B cell (primary cell): ENCODE results near the gene FRMD6. TPM values are rescaled to one million over a fixed set of nuclear protein-coding genes. Genes with fewer than 3 reads are reported as not detected.

Source experiments
- ATAC-seq: fragments of 200-7000 bp; cut with Tn5 transposase; one replicate; pipeline ENCODE4 v1.10.0; 2021; ENCODE audit warnings: low read depth, mild to moderate bottlenecking, moderate number of reproducible peaks, moderate library complexity
- CTCF ChIA-PET: fragments of 350-600 bp; sonication (Branson Sonifier 250); formaldehyde crosslinking; loops from one replicate; lab custom pipeline; 2021; ENCODE audit warnings: antibody characterized with exemption, inconsistent platforms; lab: Charles Lee
- POLR2A ChIA-PET: fragments of 350-600 bp; sonication (Branson Sonifier 250); formaldehyde crosslinking; loops from one replicate; lab custom pipeline; 2021; ENCODE audit warnings: antibody characterized with exemption; lab: Charles Lee
- DNase-seq: peaks from one replicate; pipeline ENCODE4 v3.0.0; 2013
- H2AFZ ChIP-seq: 2 replicates; pipeline ENCODE4 v1.6.1; 2012; ENCODE audit warnings: mild to moderate bottlenecking, low read depth, low read length; ENCODE audit not compliant: insufficient read depth, poor library complexity, severe bottlenecking
- H3K27ac ChIP-seq, 2 donors: 1 replicate in 1 of 2; 2 replicates in 1 of 2; pipeline ENCODE4 v1.5.1; 2012 to 2013; ENCODE audit warnings: low read length in 2 of 2, mild to moderate bottlenecking in 2 of 2, moderate library complexity in 1 of 2
- H3K27me3 ChIP-seq, 4 experiments: fragments of 200-600 bp in 1 of 4; sonication (generic) in 1 of 4; replicated peaks in 1 of 4; 1 replicate in 2 of 4; 2 replicates in 2 of 4; pipeline versions ENCODE4 v1.6.1 to v1.7.0; 2013 to 2016; ENCODE audit warnings: low read length in 3 of 4, mild to moderate bottlenecking in 2 of 4, mixed read lengths in 1 of 4, moderate library complexity in 1 of 4; ENCODE audit not compliant: insufficient read depth in 4 of 4, control insufficient read depth in 3 of 4; ENCODE audit errors: control extremely low read depth in 1 of 4
- H3K36me3 ChIP-seq, 2 experiments: replicated peaks in 1 of 2; 1 replicate in 1 of 2; 2 replicates in 1 of 2; pipeline versions ENCODE4 v1.6.1 to v1.7.1; 2013; ENCODE audit warnings: low read length in 1 of 2; ENCODE audit not compliant: insufficient read depth in 2 of 2, control insufficient read depth in 1 of 2; ENCODE audit errors: control extremely low read depth in 1 of 2, extremely low read depth in 1 of 2
- H3K4me1 ChIP-seq, 2 donors: fragments of 200-600 bp in 1 of 2; sonication (generic) in 1 of 2; 1 replicate in 1 of 2; 2 replicates in 1 of 2; pipeline versions ENCODE4 v1.5.1 to v1.6.1; 2013 to 2017; ENCODE audit warnings: low read length in 2 of 2; ENCODE audit not compliant: control insufficient read depth in 2 of 2, insufficient read depth in 2 of 2
- H3K4me2 ChIP-seq: replicated peaks from 2 replicates; pipeline ENCODE3; 2012; ENCODE audit warnings: mild to moderate bottlenecking, low read depth, low read length; ENCODE audit not compliant: poor library complexity, severe bottlenecking
- H3K4me3 ChIP-seq, 5 experiments: fragments of 200-600 bp in 1 of 5; sonication (generic) in 1 of 5; 1 replicate in 3 of 5; 2 replicates in 2 of 5; pipeline versions ENCODE4 v1.5.1 to v1.7.0; 2011 to 2016; ENCODE audit warnings: low read length in 4 of 5, mild to moderate bottlenecking in 4 of 5, low read depth in 2 of 5, control low read depth in 1 of 5, moderate library complexity in 1 of 5; ENCODE audit not compliant: insufficient read depth in 1 of 5; ENCODE audit errors: control extremely low read depth in 1 of 5, extremely low read depth in 1 of 5
- H3K79me2 ChIP-seq: fragments of 200-600 bp; sonication (generic); one replicate; pipeline ENCODE4 v1.6.0; 2016; ENCODE audit warnings: low read length; ENCODE audit not compliant: control insufficient read depth, insufficient read depth
- H3K9ac ChIP-seq: fragments of 200-600 bp; sonication (generic); 2 replicates; pipeline ENCODE4 v1.6.1; 2017; ENCODE audit warnings: mild to moderate bottlenecking, low read length, moderate library complexity
- H3K9me3 ChIP-seq, 3 donors: one replicate each; pipeline versions ENCODE4 v1.6.1 to v1.7.1; 2013; ENCODE audit warnings: low read length in 2 of 3; ENCODE audit not compliant: control insufficient read depth in 2 of 3, insufficient read depth in 1 of 3; ENCODE audit errors: control extremely low read depth in 1 of 3
- H4K20me1 ChIP-seq: 2 replicates; pipeline ENCODE4 v1.6.0; 2012; ENCODE audit warnings: mild to moderate bottlenecking, low read length; ENCODE audit not compliant: insufficient read depth, control insufficient read depth, poor library complexity, severe bottlenecking
- H3K27ac Mint-ChIP-seq: one replicate; pipeline ENCODE4 v1.8.0; 2021; ENCODE audit warnings: mixed read lengths
- H3K27me3 Mint-ChIP-seq: one replicate; pipeline ENCODE4 v1.8.0; 2021; ENCODE audit warnings: mixed read lengths
- H3K4me1 Mint-ChIP-seq: one replicate; pipeline ENCODE4 v1.8.0; 2021; ENCODE audit warnings: mixed read lengths
- H3K4me3 Mint-ChIP-seq: one replicate; pipeline ENCODE4 v1.8.0; 2021; ENCODE audit warnings: mixed read lengths
- H3K9me3 Mint-ChIP-seq: one replicate; pipeline ENCODE4 v1.8.0; 2022; ENCODE audit warnings: mixed read lengths; ENCODE audit not compliant: insufficient read depth
- CTCF ChIP-seq: fragments of 200-600 bp; IDR thresholded peaks from one replicate; pipeline ENCODE4 v1.8.0; 2022; ENCODE audit warnings: antibody characterized with exemption, mild to moderate bottlenecking
- EZH2 ChIP-seq: IDR thresholded peaks from 2 replicates; pipeline ENCODE4 v1.6.1; 2012; ENCODE audit warnings: borderline replicate concordance, low read depth, mild to moderate bottlenecking, moderate library complexity, low read length; ENCODE audit not compliant: insufficient read depth, poor library complexity, severe bottlenecking
- WGBS: methylation state at CpG from one replicate; pipeline ENCODE4 v1.1.5; 2013; ENCODE audit warnings: missing lambda C conversion rate; ENCODE audit not compliant: insufficient coverage; 5-methylcytosine and 5-hydroxymethylcytosine counted together
- intact Hi-C: fragments of 100-400 bp; cut with micrococcal nuclease; formaldehyde crosslinking; loops from one replicate; pipeline ENCODE4 v1.10.0; 2022
- polyA plus RNA-seq: library from polyadenylated mRNA; depleted of rRNA; stranded (reverse); fragments of >200 nt; gene quantifications from 2 replicates; pipeline ENCODE4 v1.2.3, GENCODE V29; 2012
- total RNA-seq, 2 donors: library from RNA; stranded (reverse); fragments of 120-200 nt in 1 of 2; gene quantifications; 1 replicate in 1 of 2; 2 replicates in 1 of 2; pipeline versions ENCODE4 v1.2.3 to v1.2.4, GENCODE V29; 2013 to 2022

The FRMD6 gene
- total and polyA plus RNA-seq, 2 donors (not counting 1 experiment from before 2014, with no cell fraction given): 0.03 to 0.30 TPM

GRCh38 chr14:51724650-51725049, 72.9 kb downstream of the FRMD6 start:
- no peaks in the 10 kb centered on the region for H4K20me1 ChIP-seq
- no peaks in the 10 kb centered on the region for H3K36me3 ChIP-seq
- Mint-ChIP-seq H3K4me1 (peaks cover 5% of the 10 kb centered on the region), H3K4me3 (no peak overlapping the region), H3K27me3 (peaks cover 4% of the 10 kb centered on the region), H3K9me3 (no peaks in the 10 kb centered on the region), H3K27ac (no peak overlapping the region)
- intact Hi-C loops: no loop called here
- ChIA-PET POLR2A (no interaction called here), CTCF (no interaction called here)
- no peak overlapping the region for H3K9ac ChIP-seq
- WGBS: 100% methylated on average over 3 of the region's 3 CpGs
- H3K79me2 ChIP-seq: no peaks in the 10 kb centered on the region
- no peak overlapping the region for H2AFZ ChIP-seq
- no peak for DNase-seq
- TF ChIP-seq EZH2 (no peak), CTCF (no peak)
- no peaks in the 10 kb centered on the region for H3K27me3 ChIP-seq
- no peak overlapping the region for H3K27ac ChIP-seq
- no peak overlapping the region for H3K4me3 ChIP-seq
- no peak for ATAC-seq
- H3K4me1 ChIP-seq: no peaks in the 10 kb centered on the region
- H3K4me2 ChIP-seq: no peak overlapping the region
- no peaks in the 10 kb centered on the region for H3K9me3 ChIP-seq

- ATAC-seq: no peak
- TF ChIP-seq CTCF: no peak
- no peak for TF ChIP-seq EZH2
- Histone ChIP-seq H4K20me1 (no peaks in the 10 kb centered on the region), H3K36me3 (no peaks in the 10 kb centered on the region), H3K79me2 (no peaks in the 10 kb centered on the region), H3K4me1 (no peaks in the 10 kb centered on the region), H3K27ac (no peak overlapping the region), H2AFZ (no peak overlapping the region), H3K4me2 (no peak overlapping the region), H3K9ac (no peak overlapping the region), H3K27me3 (no peaks in the 10 kb centered on the region), H3K4me3 (no peak overlapping the region), H3K9me3 (no peaks in the 10 kb centered on the region)
- WGBS: no CpG with 5 or more reads among the region's 3 CpGs
- CTCF ChIA-PET: no interaction called here
- no peak overlapping the region for H3K27ac Mint-ChIP-seq
- intact Hi-C loops: no loop called here
- peaks cover 4% of the 10 kb centered on the region for H3K27me3 Mint-ChIP-seq
- POLR2A ChIA-PET: no interaction called here
- H3K4me3 Mint-ChIP-seq: no peak overlapping the region
- H3K4me1 Mint-ChIP-seq: peaks cover 5% of the 10 kb centered on the region
- no peaks in the 10 kb centered on the region for H3K9me3 Mint-ChIP-seq
- DNase-seq: no peak
Measured at GRCh38 chr14:51725061-51725460, 73.4 kb downstream of the FRMD6 start.
